ENCODE measurements around the gene ALG3. TPM values are rescaled to one million over a fixed set of nuclear protein-coding genes. Genes with fewer than 3 reads are reported as not detected.
A peak's percentile ranks its signal among the peaks of the same experiment; 100 is the strongest.

ALG3 gene
- total RNA-seq, 1 experiment from 2014 or later: 72.7 TPM

DNA sequence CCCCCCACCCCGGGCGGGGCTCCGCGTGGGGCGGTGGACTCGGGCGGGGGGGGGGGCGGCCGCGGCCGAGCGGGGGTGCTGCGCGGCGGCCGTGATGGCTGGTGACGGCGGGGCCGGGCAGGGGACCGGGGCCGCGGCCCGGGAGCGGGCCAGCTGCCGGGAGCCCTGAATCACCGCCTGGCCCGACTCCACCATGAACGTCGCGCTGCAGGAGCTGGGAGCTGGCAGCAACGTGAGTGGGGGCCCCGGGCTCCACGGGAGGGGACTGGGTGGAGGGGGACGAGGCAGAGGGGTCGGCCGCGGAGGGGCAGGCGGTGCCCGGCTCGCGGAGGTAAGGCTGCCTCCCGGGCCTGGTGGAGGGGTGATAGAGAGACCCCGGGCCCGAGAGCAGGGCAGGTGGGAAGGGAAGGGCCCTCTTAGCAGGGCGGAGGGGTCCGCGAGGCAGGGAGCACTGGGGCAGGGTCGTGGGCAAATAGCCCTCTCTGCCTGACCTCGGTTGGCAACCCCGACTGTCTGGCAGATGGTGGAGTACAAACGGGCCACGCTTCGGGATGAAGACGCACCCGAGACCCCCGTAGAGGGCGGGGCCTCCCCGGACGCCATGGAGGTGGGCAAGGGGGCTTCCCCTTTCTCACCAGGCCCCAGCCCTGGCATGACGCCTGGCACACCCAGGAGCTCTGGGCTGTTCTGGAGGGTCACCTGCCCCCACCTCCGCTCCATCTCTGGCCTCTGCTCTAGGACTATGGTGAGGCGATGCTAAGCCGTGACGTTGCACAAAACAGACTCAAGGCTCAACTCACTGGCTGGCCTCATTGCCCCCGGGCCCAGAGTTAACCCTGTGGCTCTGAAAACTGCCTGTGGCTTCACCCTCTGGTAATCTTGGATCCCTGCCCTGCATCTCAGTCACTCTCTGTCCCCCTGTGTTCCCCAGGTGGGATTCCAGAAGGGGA lies 27.5 kb upstream of the ALG3 start, which contains the start of gene ECE2:
TSS of gene ECE2 (plus strand) at position 62 of the 950 bp plus-strand sequence. CDS start at position 194, 132 bp downstream.
- no peak for DNase-seq (ENCODE audit: low read depth, low spot score)
- peak; percentile 28; the same call in 1 of the 2 replicates for ATAC-seq
- Histone ChIP-seq H3K9me3 (ENCODE audit: control insufficient read depth, insufficient read depth, low read depth, low read length) (no peaks in the 10 kb centered on the region), H3K4me1 (ENCODE audit: control insufficient read depth, insufficient read depth, low read length) (no peaks in the 10 kb centered on the region), H3K4me3 (ENCODE audit: low read depth in 2 of 2, low read length in 2 of 2) (no peak within 1 kb of the TSS), H3K27me3 (ENCODE audit: control insufficient read depth, insufficient read depth, low read length) (peaks cover 6% of the 10 kb centered on the region; the same call in 1 of the 2 replicates), H3K36me3 (ENCODE audit: control insufficient read depth, insufficient read depth, low read length) (no peaks in the 10 kb centered on the region), H3K27ac (ENCODE audit: low read length) (no peak within 1 kb of the TSS)
- in situ Hi-C loops (cut with HindIII; ENCODE audit: low pct_unique_long_range_greater_than_20kb, low sequenced_read_pairs) (no loop called here), intact Hi-C loops (cut with micrococcal nuclease; ENCODE audit: unreplicated experiment) (no loop called here)
- POLR2A ChIA-PET: no interaction called here
- CTCF ChIA-PET: interaction anchor here (0.6 kb wide), 1 partner anchor 250 kb away, joined by 4 read pairs; no protein-coding TSS in a partner anchor
- BruUV-seq (replicated peaks): no TSS peak
- TF ChIP-seq CTCF (IDR thresholded peaks at IDR 0.05): no peak
- TF ChIP-seq POLR2AphosphoS5 (IDR thresholded peaks at IDR 0.05; ENCODE audit: low read depth, low read length): no peak
- TF ChIP-seq SIN3A (IDR thresholded peaks at IDR 0.05; ENCODE audit: borderline replicate concordance, insufficient read depth, low read depth, low read length): no peak
- TF ChIP-seq, protein P1, sequence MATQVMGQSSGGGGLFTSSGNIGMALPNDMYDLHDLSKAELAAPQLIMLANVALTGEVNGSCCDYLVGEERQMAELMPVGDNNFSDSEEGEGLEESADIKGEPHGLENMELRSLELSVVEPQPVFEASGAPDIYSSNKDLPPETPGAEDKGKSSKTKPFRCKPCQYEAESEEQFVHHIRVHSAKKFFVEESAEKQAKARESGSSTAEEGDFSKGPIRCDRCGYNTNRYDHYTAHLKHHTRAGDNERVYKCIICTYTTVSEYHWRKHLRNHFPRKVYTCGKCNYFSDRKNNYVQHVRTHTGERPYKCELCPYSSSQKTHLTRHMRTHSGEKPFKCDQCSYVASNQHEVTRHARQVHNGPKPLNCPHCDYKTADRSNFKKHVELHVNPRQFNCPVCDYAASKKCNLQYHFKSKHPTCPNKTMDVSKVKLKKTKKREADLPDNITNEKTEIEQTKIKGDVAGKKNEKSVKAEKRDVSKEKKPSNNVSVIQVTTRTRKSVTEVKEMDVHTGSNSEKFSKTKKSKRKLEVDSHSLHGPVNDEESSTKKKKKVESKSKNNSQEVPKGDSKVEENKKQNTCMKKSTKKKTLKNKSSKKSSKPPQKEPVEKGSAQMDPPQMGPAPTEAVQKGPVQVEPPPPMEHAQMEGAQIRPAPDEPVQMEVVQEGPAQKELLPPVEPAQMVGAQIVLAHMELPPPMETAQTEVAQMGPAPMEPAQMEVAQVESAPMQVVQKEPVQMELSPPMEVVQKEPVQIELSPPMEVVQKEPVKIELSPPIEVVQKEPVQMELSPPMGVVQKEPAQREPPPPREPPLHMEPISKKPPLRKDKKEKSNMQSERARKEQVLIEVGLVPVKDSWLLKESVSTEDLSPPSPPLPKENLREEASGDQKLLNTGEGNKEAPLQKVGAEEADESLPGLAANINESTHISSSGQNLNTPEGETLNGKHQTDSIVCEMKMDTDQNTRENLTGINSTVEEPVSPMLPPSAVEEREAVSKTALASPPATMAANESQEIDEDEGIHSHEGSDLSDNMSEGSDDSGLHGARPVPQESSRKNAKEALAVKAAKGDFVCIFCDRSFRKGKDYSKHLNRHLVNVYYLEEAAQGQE (IDR thresholded peaks at IDR 0.05; ENCODE audit: insufficient read depth in 1 of 2, low read depth in 2 of 2, low read length in 1 of 2): no peak
- no peak for TF ChIP-seq TCF7L2 (IDR thresholded peaks at IDR 0.05; ENCODE audit: low read depth, low read length)

DNA sequence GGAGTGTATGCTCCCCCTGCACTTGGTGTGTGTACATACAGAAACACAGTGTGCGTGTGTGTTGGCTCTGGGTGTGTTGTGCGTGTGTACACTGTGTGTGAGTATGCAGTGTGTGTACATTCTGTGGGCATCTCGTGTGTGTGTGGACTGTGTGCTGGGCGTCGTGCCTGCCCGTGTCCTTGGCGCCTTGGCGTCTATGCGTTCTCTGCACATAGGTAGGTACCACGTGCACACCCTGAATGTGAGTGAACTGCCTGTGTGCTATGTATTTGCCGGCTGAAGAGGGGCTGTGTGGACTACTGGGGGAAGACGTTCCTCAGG lies 26.6 kb upstream of the ALG3 start:
- Histone ChIP-seq H3K36me3 (ENCODE audit: control insufficient read depth, insufficient read depth, low read length) (no peaks in the 10 kb centered on the region), H3K4me3 (ENCODE audit: low read depth in 2 of 2, low read length in 2 of 2) (no peak overlapping the region), H3K27me3 (ENCODE audit: control insufficient read depth, insufficient read depth, low read length) (peaks cover 6% of the 10 kb centered on the region; the same call in 1 of the 2 replicates), H3K4me1 (ENCODE audit: control insufficient read depth, insufficient read depth, low read length) (no peaks in the 10 kb centered on the region), H3K27ac (ENCODE audit: low read length) (no peak overlapping the region), H3K9me3 (ENCODE audit: control insufficient read depth, insufficient read depth, low read depth, low read length) (no peaks in the 10 kb centered on the region)
- ATAC-seq: peak; percentile 35; the same call in 1 of the 2 replicates
- ChIA-PET POLR2A (no interaction called here), CTCF (no interaction called here)
- no TSS peak for BruUV-seq (replicated peaks)
- in situ Hi-C loops (cut with HindIII; ENCODE audit: low pct_unique_long_range_greater_than_20kb, low sequenced_read_pairs) (no loop called here), intact Hi-C loops (cut with micrococcal nuclease; ENCODE audit: unreplicated experiment) (no loop called here)
- no peak for DNase-seq (ENCODE audit: low read depth, low spot score)
- no peak for TF ChIP-seq POLR2AphosphoS5 (IDR thresholded peaks at IDR 0.05; ENCODE audit: low read depth, low read length)
- no peak for TF ChIP-seq CTCF (IDR thresholded peaks at IDR 0.05)
- TF ChIP-seq, protein P1 (IDR thresholded peaks at IDR 0.05; ENCODE audit: insufficient read depth in 1 of 2, low read depth in 2 of 2, low read length in 1 of 2): no peak
- TF ChIP-seq TCF7L2 (IDR thresholded peaks at IDR 0.05; ENCODE audit: low read depth, low read length): no peak
- TF ChIP-seq SIN3A (IDR thresholded peaks at IDR 0.05; ENCODE audit: borderline replicate concordance, insufficient read depth, low read depth, low read length): no peak

Data from Panc1 (cell line).